HG02970 (cell line): ENCODE measurements around the gene CYP4V2.

Experiments used
- ATAC-seq: cut with Tn5 transposase; IDR thresholded peaks from one replicate; pipeline ENCODE4 v1.9.1; 2021; ENCODE audit warnings: mild to moderate bottlenecking, moderate library complexity, moderate number of reproducible peaks; ENCODE audit not compliant: unreplicated experiment, low FRiP score

Gene CYP4V2

GRCh38 chr4:186191200-186192065 is at the start of gene CYP4V2:
Gene CYP4V2, plus strand, starts transcription at chr4:186191567. Its CDS starts 257 bp downstream, at chr4:186191824.
- ATAC-seq = peak; percentile 91

DNA sequence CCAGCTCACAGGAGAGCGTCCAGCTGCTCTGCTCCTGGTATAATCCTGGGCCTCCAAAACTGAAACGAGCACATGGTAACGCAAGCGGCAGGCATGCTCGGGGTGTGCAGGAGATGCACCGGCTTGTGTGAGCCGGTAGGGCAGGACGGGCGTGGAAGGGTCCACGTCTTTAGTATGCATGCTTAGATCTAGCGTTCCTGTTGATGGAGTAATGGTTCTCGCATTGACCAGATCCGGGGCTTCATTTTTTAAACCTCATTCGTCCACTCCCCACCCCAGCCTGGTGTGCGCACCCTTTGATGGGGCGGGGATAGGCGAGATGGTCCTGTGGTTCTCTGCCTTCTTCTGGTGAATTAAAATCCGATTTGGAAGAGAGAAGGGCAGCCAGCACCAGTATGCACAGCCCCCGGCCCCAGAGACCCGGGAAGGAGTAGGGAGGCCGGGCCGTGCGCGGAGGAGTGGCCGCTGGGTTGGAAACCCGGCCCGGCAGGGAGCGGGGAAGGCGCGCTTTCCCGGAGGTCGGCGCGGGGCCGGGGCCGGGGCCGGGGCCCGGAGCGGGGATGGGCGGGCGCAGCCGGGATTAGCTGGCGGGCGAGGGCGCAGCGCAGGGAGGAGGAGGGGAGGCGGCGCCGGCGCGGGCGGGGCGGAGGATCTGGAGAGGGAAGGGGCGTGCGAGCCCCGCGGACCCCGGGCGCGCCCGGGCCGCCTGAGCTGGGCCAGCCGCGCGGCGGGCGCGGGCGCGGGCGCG is 47.0 kb upstream of the CYP4V2 start:
- peak; percentile 55 for ATAC-seq

- peak; percentile 37 for ATAC-seq
These were observed 46.3 kb upstream of the CYP4V2 start for GRCh38 chr4:186144946-186145569.

- no peak for ATAC-seq
These were observed 44.9 kb upstream of the CYP4V2 start for GRCh38 chr4:186146458-186146857.

DNA sequence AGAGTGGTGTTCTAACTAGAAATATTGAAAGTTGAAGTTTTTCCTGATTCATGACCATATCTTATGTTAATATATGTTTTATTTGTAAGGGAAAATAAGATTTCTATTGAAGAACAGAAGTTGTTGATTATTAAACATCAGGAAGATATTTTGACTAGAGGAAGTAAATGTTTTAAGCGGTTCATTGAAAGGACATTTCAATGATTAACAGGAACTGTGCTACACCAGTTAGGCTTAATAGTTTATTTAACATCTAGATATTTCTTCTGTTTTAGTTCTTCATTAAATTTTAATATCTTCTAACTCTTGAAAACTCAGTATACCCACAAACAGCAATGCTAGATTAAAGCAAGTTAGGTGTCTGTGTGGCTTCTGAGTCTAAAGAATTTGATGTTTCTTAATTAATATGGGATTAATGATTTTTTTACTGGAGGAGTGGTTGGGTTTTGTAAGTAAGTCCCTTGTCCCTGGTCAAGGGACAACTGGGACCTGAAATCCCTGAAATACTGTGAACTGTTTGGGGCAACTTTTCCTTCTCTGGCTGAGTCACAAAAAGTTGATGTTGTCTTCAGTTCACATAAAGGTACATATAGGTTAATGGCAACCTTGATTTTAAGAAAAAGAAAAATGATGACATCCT is 42.9 kb upstream of the CYP4V2 start:
- ATAC-seq = no peak

- ATAC-seq = no peak
These were observed 41.5 kb upstream of the CYP4V2 start for GRCh38 chr4:186149872-186150271.

GRCh38 chr4:186150926-186151325 is 40.4 kb upstream of the CYP4V2 start:
- ATAC-seq = no peak

DNA sequence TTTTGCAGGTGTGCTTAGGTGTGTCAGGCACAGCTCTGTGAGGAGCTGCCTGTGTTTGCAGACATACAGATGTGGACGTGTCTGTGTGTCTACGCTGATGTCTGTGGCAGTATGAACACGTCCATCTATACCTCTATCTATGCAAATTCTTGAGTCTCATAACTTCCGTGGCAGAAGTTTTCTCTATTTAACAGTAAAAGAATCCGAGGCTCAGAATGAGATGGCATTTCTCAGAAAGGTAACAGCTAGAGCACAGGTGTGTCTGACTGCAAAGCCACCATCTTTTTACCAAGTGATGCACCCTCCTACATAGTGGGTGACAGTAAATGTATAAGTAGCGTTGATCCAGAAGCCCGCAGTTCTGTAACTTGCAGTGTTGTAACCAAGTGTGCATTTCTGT is 39.9 kb upstream of the CYP4V2 start:
- no peak for ATAC-seq

- ATAC-seq = no peak
These were observed 33.1 kb upstream of the CYP4V2 start for GRCh38 chr4:186158021-186158813.

DNA sequence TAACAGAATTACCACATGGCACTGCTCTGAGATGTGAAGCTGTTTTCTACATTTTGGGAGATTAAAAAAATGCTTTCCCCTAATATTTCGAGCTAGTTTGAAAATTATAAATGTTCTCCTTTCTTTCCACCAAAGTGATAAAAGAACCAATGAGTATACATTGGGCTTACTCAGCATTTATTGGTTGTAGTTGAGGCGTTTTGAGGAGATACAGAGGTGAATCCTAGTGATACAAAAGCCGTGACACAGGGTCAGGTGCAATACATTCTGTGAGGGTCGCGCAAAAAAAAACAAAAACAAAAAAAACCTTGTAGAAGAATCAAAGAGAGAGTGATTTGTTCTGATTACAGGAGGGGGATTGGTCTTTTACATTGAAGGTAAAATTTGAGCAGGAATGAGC is 32.4 kb upstream of the CYP4V2 start:
- ATAC-seq = no peak

GRCh38 chr4:186159613-186160012 is 31.8 kb upstream of the CYP4V2 start:
- no peak for ATAC-seq

GRCh38 chr4:186161138-186161537 is 30.2 kb upstream of the CYP4V2 start:
- ATAC-seq = peak; percentile 84

GRCh38 chr4:186166852-186167512 is 24.4 kb upstream of the CYP4V2 start:
- ATAC-seq = no peak

GRCh38 chr4:186167605-186168004 is 23.8 kb upstream of the CYP4V2 start:
- no peak for ATAC-seq

GRCh38 chr4:186168750-186169149 is 22.6 kb upstream of the CYP4V2 start:
- ATAC-seq = no peak

DNA sequence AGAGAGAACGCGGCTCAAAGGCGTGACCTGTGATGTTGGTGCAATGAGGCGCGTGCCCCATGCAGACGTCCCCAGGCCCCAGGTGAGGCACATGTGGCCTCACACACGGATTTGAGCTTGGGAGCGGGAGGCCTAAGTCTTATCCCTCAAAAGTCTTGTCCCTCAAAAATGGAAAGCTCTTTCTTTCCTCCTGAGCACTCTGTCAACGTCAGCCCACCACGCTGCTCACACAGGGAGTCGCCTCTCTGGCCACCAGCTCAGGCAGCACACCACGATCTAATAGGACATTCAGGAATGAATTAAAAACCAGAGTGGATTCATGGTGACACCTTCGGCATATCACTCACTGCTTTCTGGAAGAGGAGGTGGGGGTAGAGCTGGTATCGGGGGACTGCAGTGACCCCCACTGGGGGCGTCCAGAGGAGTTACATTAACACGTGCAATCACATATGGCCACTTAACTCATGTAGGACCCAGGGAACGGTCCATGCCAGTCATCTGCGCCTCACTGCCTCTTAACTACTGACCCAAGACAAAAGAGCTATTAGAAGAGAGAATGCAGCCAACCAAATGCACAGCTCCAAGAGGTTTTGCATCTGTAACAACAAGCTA is 21.9 kb upstream of the CYP4V2 start:
- no peak for ATAC-seq

- ATAC-seq = no peak
These were observed 21.2 kb upstream of the CYP4V2 start for GRCh38 chr4:186169945-186170802.

DNA sequence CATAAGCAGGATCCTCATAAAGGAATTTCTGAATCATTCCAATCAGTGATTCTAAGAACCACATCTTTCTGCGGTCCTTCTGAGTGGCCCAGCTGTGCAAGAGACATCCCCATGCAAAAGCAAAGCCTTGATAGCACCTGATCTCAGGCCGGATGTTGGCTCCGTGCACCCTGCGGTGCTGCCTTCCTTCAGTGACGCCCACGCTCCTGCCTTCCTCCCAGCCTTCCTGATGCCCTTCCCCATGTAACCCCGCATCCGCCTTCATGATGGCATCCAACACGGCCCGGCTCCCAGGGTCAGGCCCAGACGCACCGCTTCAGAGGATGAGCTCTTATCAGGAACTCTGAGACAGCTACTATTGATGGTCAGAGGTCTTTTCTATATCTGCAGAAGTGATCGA is 20.4 kb upstream of the CYP4V2 start:
- ATAC-seq = no peak
